Fibroblast of upper back skin (primary cell): ENCODE measurements around the gene GREM1.

Source experiments
- DNase-seq: peaks from one replicate; pipeline ENCODE4 v3.0.0-alpha.2; 2013

GREM1 gene

DNA sequence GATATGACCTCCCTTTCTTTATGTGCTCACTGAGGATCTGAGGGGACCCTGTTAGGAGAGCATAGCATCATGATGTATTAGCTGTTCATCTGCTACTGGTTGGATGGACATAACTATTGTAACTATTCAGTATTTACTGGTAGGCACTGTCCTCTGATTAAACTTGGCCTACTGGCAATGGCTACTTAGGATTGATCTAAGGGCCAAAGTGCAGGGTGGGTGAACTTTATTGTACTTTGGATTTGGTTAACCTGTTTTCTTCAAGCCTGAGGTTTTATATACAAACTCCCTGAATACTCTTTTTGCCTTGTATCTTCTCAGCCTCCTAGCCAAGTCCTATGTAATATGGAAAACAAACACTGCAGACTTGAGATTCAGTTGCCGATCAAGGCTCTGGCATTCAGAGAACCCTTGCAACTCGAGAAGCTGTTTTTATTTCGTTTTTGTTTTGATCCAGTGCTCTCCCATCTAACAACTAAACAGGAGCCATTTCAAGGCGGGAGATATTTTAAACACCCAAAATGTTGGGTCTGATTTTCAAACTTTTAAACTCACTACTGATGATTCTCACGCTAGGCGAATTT, 14.9 kb downstream of the GREM1 start:
- no peak for DNase-seq

DNA sequence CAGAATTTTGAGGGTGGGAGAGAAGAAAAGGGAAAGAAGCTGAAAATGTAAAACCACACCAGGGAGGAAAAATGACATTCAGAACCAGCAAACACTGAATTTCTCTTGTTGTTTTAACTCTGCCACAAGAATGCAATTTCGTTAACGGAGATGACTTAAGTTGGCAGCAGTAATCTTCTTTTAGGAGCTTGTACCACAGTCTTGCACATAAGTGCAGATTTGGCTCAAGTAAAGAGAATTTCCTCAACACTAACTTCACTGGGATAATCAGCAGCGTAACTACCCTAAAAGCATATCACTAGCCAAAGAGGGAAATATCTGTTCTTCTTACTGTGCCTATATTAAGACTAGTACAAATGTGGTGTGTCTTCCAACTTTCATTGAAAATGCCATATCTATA, 15.5 kb downstream of the GREM1 start:
- peak; percentile 30 for DNase-seq

DNA sequence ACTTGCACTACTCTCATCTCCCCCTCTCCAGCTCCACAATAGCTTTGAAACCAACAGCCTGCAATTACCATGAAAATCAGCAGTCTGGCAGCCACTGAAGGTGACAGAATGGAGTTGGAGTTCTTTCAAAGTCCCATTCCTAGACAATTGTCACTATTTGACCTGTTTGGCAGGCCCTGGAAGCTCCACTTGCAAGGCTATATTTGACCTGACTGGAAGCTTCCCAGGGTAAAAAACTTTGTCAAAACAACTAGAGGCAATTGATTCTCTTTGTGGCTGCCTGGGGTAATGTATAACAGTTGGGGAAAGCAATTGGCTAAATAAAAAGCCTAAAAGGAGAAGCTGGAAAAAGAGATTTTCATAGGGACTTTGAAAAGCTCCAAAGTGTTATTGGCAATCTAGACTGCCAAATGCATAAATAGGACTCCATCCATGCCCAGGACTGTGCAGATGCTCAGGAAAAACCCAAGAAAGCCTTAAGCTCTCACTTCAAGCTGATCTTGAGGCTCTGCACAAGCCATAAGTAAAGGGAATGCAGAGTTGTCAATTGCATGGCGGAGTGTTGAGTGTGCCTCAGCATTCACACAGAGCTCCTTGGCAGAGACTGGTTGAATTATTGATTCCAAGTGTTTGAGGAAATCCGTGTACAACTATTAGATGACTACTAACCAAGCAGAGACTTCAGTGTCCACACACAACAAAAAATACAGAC, 18.3 kb downstream of the GREM1 start:
- peak; percentile 48 for DNase-seq

DNA sequence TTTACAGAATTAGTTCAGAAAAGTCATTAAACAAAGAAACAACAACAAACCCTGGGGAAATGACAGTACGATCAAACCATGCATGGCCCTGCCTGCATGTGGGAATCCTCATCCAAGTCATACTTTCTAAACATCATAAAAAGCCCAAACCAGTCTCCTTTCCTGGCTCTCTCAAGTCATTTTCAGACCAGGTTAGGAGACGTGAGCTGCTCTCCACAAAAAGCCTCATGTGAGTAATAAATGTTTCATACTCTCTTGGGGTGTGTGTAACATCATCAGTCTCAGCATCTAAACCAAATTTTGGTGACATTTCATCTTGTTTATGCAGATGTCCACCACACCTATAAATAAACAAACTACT, 18.9 kb downstream of the GREM1 start:
- peak; percentile 50 for DNase-seq

DNA sequence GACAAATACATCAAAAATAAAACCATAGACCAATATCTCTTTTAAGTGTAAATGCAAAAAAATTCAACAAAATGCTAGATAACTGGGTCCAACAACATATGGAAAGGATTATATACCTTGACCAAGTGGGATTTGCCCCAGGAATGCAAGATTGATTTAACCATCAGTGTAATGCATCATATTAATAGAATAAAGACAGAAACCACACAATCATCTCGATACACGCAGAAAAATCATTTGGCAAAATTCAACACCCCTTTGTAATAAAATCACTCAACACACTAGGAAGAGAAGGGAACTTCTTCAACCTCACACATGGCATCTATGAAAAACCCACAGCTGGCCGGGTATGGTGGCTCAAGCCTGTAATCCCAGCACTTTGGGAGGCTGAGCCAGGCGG, 19.5 kb downstream of the GREM1 start:
- peak; percentile 82 for DNase-seq

DNA sequence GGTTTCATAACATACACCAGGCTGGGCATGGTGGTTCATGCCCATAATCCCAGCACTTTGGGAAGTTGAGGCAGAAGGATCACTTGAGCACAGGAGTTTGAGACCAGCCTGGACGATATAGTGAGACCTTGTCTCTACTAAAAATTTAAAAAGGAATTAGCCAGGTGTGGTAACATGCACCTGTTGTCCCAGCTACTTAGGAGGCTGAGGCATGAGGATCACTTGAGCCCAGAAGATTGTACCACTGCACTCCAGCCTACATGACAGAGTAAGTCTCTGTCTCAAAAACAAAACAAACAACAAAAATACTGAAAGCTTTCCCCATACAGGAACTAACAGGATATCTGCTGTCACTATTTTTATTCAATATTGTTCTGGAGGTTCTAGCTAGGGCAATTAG, 20.9 kb downstream of the GREM1 start:
- DNase-seq = peak; percentile 59

DNA sequence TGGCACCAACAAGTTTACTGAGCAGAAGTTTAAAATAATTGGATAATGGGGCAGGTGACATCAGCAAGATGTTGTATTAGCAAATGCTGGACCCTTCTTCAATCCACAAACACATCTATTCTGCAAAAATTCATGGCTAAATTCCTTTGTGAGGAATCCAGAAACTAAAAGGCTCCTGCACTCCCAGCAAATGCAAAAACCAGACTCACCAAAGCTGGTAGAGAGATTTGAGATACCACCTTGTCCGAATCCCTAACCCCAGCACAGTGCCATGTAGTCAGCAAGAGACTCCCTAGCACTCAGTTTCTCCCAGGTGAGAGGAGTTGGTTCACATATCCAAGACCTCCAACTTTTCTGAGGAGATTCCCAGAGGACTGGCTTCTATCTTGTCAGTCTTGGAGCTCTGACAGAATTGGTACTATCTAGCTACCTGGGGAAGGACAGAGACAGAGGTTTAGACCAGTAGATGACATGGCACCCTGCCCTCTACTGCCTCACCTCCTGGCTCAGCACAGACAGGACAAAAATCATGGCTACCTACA, 21.8 kb downstream of the GREM1 start:
- DNase-seq = peak; percentile 64

DNA sequence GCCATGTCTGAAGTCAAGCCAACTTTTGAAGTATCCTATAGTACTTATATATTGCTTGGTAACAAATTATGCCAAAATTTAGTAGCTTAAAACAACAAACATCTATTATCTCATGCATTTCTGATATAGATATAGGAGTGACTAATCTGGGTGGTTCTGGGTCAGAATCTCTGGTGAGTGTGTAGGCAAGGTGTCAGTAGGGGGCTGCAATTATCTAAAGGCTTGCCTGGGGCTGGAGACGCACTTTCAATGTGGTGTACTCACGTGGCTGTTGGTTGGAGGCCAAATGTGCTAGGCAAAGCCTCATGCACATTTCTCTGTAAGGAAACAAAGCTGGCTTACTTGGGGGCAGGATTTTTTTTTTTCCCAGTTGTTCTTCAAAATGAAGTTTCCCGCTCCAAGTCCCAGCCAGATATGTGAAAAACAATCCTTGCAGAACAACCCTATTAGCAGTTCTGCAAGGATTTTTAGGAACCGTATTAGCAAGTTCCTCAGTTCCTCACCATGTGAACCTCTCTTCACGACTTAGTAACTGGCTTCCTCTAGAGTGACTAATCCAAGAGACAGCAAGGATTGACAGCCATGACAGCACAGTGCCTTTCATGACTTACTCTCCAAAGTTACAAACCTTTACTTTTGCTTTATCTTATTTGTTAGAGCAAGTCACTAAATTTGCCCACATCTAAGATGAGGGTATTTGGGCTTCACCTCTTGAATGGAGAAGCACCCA, 25.8 kb downstream of the GREM1 start:
- DNase-seq = peak; percentile 62

DNA sequence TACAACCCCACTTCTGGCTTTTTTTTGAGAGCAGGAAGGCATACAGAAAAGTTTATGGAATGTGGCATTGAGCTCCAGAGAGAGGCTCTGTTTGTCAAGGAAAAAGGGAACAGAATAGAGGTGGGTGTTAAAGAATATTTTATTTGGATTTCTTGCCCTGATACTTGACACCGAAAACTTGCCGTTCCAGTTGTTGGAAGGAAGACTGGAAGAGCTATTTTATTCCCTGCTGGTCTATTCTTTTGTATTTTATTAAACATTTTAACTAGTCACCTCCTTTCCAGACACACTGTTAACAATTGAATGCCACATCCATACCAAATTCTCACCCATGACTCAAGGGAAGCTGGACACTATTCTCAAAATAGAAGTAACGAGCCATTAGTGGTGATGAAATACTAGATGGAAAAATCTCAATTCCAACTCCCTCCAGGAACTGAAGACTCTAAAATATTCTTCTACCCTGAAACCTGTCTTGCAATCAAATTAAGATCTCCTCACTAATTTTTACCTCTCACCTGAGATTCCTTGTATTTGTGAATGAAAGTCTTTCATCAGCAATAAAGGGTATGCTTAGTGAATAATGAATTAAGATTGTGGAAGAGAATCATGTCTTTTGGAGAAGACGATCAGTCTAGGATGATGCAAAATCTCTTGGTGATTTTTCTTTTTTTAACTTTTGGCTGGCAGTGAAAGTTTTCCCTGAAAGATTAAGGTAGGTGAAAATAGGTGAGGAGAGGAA, 28.5 kb downstream of the GREM1 start:
- DNase-seq = no peak

DNA sequence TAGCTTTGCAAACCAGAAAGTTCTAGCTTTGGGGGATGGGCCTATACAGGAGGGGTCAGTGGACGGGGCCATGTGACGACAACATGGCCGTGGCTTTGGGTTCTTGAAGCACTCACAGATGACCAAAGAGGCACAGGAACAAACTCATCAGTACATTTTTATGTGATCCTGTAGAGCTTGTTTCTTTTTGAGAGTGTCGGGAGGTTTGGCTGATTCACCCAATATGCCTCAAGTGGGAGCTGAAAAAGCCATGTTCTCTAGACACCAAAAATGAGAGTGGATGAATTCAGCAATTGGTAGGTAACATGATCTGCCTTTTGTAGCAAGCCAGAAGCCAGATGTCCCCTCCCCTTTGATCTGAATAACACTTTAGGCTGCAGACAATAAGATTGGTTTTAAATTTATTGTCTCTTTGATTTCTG, 30.1 kb downstream of the GREM1 start:
- peak; percentile 85 for DNase-seq

DNA sequence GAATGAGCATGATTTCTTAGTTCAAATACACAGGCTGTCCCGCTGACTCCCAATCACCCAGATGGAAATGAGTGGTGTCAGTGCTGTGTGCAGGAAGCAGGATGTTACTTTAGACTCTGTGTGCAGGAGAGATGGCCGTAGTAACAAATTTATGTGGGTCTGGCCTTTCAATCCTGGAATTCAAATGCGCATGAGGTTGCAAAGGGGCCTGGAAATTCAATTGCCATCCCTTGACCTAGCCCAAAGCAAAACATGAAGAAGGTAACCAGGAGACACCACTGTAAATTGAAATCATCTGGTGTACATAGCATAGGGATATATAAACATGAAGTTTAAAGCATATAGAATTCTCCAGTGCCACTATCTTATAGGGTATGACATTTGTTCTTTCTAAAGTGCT, 33.2 kb downstream of the GREM1 start:
- DNase-seq = no peak

DNA sequence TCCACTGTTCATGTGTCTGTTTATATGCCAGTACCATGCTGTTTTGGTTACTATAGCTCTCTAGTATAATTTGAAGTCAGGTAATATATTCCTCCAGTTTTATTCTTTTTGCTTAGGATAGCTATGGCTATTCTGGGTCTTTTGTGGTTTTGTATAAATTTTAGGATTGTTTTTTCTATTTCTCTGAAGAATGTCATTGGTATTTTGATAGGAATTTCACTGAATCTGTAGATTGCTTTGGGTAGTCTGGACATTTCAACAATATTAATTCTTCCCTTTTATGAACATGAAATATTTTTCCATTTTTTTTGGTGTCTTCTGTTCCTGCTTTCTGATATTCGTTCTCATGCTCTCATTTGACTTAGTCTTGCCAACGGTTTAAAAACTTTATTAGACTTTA, 39.6 kb downstream of the GREM1 start:
- DNase-seq = no peak

DNA sequence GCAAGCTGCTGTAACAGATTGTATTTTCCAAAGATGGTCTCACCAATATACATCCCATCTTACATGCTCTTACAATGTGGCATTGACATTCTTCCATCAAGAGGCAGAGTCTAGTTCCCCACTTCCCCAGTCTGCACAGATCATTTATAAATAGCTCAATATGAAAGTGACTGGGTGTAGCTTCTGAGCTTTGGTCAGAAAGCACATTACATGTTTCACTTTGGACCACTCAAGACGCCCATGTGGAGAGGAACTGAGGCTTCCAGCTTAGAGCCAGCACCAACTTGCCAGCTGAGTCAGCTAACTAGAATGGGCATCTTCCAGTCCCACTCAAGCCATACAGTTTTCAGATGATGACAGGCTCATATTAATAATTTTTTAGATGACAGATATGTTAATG, 45.5 kb downstream of the GREM1 start:
- no peak for DNase-seq

DNA sequence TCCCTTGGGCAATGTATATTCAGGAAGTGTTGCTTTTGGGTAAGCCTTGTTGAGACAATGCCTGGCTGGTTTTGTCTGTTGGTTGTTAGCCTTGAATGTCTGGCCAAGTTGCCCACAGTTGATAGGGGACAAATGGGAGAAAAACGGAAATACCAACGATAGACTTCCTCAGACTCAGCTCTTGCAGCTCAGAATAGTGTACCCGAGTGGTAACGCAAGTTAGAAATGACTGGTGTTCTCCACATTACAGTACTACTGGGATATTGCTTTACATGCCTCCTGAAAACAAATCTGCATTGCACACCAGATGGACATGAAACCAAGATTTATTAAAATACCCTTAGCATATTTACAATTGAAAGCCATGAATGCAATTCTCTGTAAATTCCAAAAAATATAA, 47.4 kb downstream of the GREM1 start:
- no peak for DNase-seq

DNA sequence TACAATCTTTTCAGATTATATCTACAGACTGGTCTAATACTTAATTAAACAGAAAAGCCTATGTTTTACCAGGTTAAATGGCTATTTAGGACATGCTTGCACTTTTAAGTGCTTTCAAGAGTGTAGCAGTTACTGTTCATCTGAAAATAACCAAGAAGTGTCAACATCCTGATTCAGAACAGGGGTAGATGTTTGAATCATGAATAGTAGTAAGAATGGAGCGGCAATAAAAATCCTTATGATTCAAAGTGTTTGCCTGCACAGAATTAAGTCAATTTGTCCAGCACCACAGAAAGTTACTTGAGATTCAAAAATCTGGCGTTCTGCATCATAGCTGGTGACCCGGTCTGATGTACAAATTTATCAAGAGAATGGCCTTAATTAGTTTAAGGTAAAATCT, 48.3 kb downstream of the GREM1 start:
- no peak for DNase-seq

DNA sequence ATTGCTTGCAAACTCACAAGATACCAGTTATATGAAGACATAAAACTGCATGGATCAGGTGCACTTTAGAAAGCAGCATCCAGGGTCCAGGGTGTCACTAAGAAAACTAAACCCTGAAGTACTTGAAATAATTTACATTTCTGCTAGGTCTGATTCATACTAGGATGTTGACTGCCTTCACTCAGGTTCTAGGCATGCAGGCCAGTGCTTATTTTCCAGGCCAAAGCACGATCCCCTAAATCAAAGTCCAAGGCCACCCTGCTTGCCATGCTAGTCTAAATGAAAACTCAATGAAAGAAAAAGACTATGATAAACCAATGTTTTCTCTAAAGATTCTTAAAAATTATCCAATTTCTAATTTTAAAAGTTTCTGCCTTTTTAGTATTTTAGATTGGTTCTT, 49.4 kb downstream of the GREM1 start:
- DNase-seq = no peak

DNA sequence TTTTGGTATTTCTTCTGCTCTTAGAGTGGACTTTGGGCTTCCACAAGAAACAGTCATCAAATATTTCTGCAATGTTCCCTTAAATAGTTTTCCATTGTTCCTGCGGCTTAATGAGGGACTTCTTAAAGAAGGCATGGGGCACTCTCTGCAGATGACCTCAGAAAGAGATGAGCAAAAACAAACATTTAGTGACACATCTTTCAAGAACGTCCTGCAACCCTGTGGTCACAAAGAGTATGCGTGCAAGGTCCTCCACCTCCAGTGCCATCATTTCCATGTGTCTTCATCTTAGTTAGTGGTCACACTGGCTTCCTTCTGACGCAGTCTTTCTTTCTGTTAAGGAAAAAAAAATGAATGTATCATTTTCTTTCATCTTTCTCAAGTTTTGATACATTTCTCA, 56.2 kb downstream of the GREM1 start:
- DNase-seq = peak; percentile 95

DNA sequence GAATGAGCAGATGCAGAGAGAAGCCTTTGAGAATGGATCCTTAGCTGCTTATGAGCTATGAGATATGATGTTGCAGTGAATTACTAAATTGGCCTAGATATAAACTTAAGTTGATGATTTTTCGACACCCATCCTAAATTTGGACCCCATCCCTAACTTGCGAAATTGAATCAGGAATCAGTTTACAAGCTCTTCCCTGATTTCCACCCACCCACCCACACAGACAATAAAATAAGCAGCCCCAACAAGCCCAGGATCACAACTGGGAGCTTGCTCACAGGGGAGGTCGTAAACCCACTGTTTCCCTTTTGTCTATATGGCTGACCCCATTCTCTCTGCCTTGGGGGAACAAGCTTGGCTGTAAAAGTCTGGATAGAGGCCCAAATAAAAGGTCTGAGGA, 57.3 kb downstream of the GREM1 start:
- DNase-seq = no peak

DNA sequence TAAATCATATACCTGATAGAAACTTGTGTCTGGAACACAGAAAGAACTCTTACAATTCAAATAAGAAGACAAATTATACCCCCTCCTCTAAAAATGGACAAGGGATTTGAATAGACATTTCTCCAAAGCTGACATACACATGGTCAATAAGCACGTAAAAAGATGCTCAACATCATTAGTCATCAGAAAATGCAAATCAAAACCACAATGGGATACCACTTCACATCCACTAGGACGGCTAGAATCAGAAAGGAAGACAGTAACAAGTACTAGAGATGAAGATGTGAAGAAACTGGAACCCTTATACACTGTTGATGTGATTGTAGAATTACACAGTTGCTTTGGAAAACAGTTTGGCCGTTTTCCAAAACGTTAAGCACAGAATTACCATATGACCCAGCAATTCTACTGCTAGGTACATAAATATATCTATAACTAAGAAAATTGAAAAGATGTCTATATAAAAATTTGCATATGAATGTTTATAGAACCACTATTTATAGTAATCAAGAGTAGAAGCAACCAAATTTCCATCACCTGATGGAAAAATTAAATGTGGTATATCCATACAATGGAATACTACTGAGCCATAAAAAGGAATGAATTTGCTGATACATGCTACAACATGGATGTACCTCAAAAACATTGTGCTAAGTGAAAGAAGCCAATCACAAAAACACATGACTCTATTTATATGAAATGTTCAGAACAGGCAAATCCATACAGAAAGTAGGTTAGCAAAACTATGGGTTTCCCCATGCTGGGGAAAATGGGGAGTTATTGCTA, 60.8 kb downstream of the GREM1 start:
- DNase-seq = no peak

DNA sequence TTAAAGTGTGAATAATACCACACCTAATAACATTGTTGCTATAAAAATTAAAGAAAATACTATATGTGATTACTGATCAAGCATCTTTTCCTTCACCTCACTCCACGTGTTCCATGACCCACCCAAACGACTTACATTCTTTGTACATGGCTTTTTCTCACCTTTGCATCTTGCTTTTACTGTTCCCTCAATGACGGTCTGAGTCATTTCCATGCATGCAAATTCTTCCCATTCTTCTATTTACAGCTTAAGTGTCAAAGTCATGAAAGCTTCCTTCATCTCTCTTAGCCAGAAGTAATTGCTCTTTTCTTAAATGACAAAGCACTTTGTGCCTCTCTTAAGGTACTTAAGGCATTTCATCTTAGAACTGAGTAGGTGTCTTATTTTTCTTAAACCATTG, 64.0 kb downstream of the GREM1 start:
- no peak for DNase-seq

DNA sequence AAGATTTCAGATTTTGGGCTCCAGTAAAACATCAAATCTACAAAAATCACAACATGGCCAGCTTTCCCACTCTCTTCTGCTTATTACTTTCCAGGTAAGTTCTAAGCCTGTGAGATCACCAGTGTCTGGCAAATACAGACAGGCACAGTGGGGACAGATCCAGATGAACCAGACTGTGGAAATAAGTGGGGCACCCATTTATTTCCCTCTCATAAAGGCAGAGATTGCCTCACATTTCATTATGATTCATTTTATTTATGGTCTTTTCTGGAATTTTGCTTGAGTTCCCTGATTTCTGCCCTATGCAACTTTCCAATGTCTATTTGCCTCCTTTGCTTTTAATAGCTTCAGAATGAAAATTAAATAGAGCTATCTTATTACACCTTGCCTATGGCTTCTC, 66.8 kb downstream of the GREM1 start:
- peak; percentile 53 for DNase-seq

DNA sequence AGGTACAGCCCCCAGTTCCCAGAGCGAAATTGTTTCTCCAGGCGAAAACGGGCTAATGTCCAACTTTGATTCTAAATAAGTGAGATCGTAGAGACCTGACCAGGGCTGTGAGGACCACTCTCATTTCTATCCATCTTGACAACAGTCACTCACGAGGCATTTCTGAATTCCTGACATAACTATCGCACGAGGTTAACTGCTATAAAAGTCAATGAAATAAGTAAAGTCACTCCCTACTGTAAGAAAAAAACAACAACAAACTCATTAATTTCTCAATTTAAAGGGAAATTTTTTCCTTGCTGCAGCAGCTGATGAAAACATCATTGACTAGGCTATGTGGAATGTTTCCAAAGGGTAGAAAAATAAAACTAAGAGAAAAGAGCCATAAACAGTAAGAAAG, 69.1 kb downstream of the GREM1 start:
- peak; percentile 28 for DNase-seq

DNA sequence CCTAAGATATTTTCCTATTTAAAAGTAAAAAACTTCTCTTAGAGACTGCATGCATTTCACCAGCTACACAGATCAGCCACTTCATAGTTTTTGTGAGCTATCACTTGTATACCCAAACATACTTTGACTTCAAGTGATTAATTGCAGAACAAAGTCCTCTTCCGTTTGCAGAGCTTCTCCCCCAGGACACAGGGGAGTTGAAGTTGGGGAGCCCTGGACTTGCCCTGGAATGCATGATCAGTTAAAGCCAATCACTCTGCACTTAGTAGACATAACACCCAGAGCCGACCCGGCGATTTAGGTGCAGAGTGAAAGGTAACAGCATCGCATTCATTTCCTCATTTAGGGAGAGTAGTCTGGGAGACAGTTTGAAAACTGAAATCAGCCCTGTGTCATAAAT, 70.1 kb downstream of the GREM1 start:
- DNase-seq = no peak
